GM18511 (cell line): ENCODE results near the gene ITGA7.

Source experiments
- ATAC-seq: cut with Tn5 transposase; IDR thresholded peaks from one replicate; pipeline ENCODE4 v1.9.1; 2021; ENCODE audit warnings: mild to moderate bottlenecking, moderate library complexity; ENCODE audit not compliant: unreplicated experiment

Gene ITGA7

GRCh38 chr12:55703901-55704761 is 3.6 kb downstream of the ITGA7 start:
- ATAC-seq = no peak

GRCh38 chr12:55703288-55703687 is 4.4 kb downstream of the ITGA7 start:
- ATAC-seq = no peak

GRCh38 chr12:55702861-55703260 is 4.8 kb downstream of the ITGA7 start:
- no peak for ATAC-seq

GRCh38 chr12:55700255-55701018 is 7.3 kb downstream of the ITGA7 start:
- ATAC-seq = no peak

- no peak for ATAC-seq
Observed at GRCh38 chr12:55699471-55700055, 8.1 kb downstream of the ITGA7 start.

GRCh38 chr12:55698965-55699364 is 8.7 kb downstream of the ITGA7 start:
- ATAC-seq = no peak

GRCh38 chr12:55698241-55698955 is 9.3 kb downstream of the ITGA7 start:
- ATAC-seq = no peak

- ATAC-seq = no peak
Observed at GRCh38 chr12:55697686-55698085, 10.0 kb downstream of the ITGA7 start.

GRCh38 chr12:55696796-55697462 is 10.8 kb downstream of the ITGA7 start:
- no peak for ATAC-seq

GRCh38 chr12:55696141-55696540 is 11.6 kb downstream of the ITGA7 start:
- ATAC-seq = no peak

- no peak for ATAC-seq
Observed at GRCh38 chr12:55695349-55695748, 12.4 kb downstream of the ITGA7 start.

- ATAC-seq = no peak
Observed at GRCh38 chr12:55694651-55695050, 13.1 kb downstream of the ITGA7 start.

GRCh38 chr12:55694188-55694515 is 13.6 kb downstream of the ITGA7 start:
- no peak for ATAC-seq

- no peak for ATAC-seq
Observed at GRCh38 chr12:55693323-55694187, 14.1 kb downstream of the ITGA7 start.

GRCh38 chr12:55692631-55693322 is 14.9 kb downstream of the ITGA7 start:
- no peak for ATAC-seq

GRCh38 chr12:55688716-55689655 is 18.7 kb downstream of the ITGA7 start:
- no peak for ATAC-seq

- ATAC-seq = peak; percentile 86
Observed at GRCh38 chr12:55687746-55688145, 20.0 kb downstream of the ITGA7 start.

GRCh38 chr12:55686366-55687010 is 21.2 kb downstream of the ITGA7 start:
- ATAC-seq = no peak
